Thyroid gland (tissue), 4 donors: Measurements from ENCODE around the gene RRAGD.

Experiments used
- POLR2A ChIP-seq, 2 donors: fragments of 450-650 bp; IDR thresholded peaks; one replicate each; pipeline ENCODE4 v1.6.1; 2017; ENCODE audit warnings: antibody characterized with exemption in 2 of 2, mild to moderate bottlenecking in 2 of 2, moderate library complexity in 1 of 2
- TF ChIP-seq, protein P1 (sequence below), 6 experiments: fragments of 200-600 bp in 3 of 6; fragments of 450-650 bp in 3 of 6; sonication (generic) in 3 of 6; IDR thresholded peaks; one replicate each; pipeline ENCODE4 v1.5.1; 2016 to 2019; ENCODE audit warnings: antibody characterized with exemption in 6 of 6, mild to moderate bottlenecking in 2 of 6, inconsistent platforms in 1 of 6, moderate library complexity in 1 of 6

DNA sequence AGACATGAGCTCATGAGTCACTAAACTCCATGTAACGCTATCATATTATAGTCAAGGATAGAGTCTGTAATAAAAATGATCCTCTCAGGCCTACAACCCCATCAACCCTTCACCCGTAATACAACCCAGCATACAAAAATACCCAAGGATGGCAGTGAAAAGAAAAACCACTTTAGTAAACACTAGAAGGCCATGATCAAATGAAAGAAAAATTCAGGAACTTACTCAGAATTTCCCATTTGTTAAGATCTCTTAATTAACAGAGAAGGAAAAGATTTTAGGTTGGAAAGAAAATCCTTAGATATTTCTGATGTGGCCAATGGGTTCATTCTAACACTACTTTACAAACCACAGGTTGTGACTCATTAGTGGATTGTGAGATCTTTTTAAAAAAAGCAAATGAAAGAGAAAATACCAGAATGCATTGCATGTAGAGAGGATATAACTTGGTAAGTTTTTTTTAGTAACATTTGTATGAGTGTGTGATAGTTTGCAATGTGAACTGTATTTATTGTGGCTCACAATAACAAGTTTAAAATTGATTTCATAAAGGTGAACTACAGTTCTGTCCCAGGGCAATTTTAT, 51.6 kb downstream of the RRAGD start:
- TF ChIP-seq, protein P1, sequence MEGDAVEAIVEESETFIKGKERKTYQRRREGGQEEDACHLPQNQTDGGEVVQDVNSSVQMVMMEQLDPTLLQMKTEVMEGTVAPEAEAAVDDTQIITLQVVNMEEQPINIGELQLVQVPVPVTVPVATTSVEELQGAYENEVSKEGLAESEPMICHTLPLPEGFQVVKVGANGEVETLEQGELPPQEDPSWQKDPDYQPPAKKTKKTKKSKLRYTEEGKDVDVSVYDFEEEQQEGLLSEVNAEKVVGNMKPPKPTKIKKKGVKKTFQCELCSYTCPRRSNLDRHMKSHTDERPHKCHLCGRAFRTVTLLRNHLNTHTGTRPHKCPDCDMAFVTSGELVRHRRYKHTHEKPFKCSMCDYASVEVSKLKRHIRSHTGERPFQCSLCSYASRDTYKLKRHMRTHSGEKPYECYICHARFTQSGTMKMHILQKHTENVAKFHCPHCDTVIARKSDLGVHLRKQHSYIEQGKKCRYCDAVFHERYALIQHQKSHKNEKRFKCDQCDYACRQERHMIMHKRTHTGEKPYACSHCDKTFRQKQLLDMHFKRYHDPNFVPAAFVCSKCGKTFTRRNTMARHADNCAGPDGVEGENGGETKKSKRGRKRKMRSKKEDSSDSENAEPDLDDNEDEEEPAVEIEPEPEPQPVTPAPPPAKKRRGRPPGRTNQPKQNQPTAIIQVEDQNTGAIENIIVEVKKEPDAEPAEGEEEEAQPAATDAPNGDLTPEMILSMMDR (IDR thresholded peaks at IDR 0.05) = no peak
- no peak for TF ChIP-seq POLR2A (IDR thresholded peaks at IDR 0.05)
